ENCODE data around the gene SMURF2.

GRCh38 chr17:64544742-64545141 is 117.4 kb downstream of the SMURF2 start:
- TF ChIP-seq, protein P1, sequence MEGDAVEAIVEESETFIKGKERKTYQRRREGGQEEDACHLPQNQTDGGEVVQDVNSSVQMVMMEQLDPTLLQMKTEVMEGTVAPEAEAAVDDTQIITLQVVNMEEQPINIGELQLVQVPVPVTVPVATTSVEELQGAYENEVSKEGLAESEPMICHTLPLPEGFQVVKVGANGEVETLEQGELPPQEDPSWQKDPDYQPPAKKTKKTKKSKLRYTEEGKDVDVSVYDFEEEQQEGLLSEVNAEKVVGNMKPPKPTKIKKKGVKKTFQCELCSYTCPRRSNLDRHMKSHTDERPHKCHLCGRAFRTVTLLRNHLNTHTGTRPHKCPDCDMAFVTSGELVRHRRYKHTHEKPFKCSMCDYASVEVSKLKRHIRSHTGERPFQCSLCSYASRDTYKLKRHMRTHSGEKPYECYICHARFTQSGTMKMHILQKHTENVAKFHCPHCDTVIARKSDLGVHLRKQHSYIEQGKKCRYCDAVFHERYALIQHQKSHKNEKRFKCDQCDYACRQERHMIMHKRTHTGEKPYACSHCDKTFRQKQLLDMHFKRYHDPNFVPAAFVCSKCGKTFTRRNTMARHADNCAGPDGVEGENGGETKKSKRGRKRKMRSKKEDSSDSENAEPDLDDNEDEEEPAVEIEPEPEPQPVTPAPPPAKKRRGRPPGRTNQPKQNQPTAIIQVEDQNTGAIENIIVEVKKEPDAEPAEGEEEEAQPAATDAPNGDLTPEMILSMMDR (IDR thresholded peaks at IDR 0.05 in 8 of 11, conservative IDR thresholded peaks at IDR 0.05 in 3 of 11): no peak
- TF ChIP-seq POLR2A (IDR thresholded peaks at IDR 0.05): no peak

All from spleen (tissue), 7 donors.